AG04449 (cell line): ENCODE measurements around the gene MGLL.

ENCODE experiments used
- CTCF ChIA-PET: fragments of 350-600 bp; formaldehyde crosslinking; extraction: SDS; loops from one replicate; lab custom pipeline; 2021; ENCODE audit warnings: antibody characterized with exemption; lab: Yijun Ruan, JAX
- POLR2A ChIA-PET: fragments of 400-600, 350-600 bp; formaldehyde crosslinking; extraction: SDS; loops from one replicate; lab custom pipeline; 2020; ENCODE audit warnings: antibody characterized with exemption, inconsistent platforms; lab: Yijun Ruan, JAX
- DNase-seq: peaks from one replicate; pipeline ENCODE4 v3.0.0-alpha.2; 2010; ENCODE audit warnings: low read depth, low spot score
- H3K4me3 ChIP-seq: 2 replicates; pipeline ENCODE4 v1.5.1; 2011; ENCODE audit warnings: low read depth, mild to moderate bottlenecking, control low read depth, low read length
- TF ChIP-seq, protein P1 (sequence below): IDR thresholded peaks from one replicate; pipeline ENCODE4 v1.5.1; 2011; ENCODE audit warnings: mild to moderate bottlenecking, moderate library complexity, low read length, control low read depth, inconsistent platforms; ENCODE audit not compliant: insufficient read depth; ENCODE audit errors: missing control alignments

The MGLL gene

DNA sequence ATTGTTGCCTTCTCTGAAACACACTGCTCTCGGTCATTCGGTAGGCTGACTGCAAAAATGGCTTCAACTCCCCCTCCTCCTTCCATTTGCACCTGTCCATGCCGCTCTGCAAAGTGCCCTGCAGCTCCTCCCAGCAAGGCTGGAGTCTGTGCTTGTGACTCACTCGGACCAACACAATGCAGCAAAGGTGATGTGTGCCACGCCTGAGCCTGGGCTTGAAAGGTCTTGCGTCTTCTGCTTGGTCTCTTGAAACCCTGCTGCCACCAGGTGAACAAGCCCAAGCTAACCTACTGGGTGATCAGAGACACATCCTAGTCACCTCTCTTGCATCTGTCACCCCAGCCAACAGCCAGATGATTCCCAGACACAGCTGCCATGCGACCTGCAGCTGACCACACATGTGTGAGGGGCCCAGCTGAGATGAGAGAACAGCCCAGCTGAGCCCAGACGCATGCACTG lies 71.1 kb downstream of the MGLL start:
- TF ChIP-seq, protein P1, sequence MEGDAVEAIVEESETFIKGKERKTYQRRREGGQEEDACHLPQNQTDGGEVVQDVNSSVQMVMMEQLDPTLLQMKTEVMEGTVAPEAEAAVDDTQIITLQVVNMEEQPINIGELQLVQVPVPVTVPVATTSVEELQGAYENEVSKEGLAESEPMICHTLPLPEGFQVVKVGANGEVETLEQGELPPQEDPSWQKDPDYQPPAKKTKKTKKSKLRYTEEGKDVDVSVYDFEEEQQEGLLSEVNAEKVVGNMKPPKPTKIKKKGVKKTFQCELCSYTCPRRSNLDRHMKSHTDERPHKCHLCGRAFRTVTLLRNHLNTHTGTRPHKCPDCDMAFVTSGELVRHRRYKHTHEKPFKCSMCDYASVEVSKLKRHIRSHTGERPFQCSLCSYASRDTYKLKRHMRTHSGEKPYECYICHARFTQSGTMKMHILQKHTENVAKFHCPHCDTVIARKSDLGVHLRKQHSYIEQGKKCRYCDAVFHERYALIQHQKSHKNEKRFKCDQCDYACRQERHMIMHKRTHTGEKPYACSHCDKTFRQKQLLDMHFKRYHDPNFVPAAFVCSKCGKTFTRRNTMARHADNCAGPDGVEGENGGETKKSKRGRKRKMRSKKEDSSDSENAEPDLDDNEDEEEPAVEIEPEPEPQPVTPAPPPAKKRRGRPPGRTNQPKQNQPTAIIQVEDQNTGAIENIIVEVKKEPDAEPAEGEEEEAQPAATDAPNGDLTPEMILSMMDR: no peak
- ChIA-PET CTCF (interaction anchor here (0.5 to 0.7 kb wide), 2 partner anchors 10 to 365 kb away, joined by 3 read pairs; no protein-coding TSS in a partner anchor), POLR2A (interaction anchor here (0.8 to 1.4 kb wide), 2 partner anchors 17 to 72 kb away, joined by 3 to 4 read pairs; no protein-coding TSS in a partner anchor)
- DNase-seq: no peak
- H3K4me3 ChIP-seq: no peak overlapping the region

DNA sequence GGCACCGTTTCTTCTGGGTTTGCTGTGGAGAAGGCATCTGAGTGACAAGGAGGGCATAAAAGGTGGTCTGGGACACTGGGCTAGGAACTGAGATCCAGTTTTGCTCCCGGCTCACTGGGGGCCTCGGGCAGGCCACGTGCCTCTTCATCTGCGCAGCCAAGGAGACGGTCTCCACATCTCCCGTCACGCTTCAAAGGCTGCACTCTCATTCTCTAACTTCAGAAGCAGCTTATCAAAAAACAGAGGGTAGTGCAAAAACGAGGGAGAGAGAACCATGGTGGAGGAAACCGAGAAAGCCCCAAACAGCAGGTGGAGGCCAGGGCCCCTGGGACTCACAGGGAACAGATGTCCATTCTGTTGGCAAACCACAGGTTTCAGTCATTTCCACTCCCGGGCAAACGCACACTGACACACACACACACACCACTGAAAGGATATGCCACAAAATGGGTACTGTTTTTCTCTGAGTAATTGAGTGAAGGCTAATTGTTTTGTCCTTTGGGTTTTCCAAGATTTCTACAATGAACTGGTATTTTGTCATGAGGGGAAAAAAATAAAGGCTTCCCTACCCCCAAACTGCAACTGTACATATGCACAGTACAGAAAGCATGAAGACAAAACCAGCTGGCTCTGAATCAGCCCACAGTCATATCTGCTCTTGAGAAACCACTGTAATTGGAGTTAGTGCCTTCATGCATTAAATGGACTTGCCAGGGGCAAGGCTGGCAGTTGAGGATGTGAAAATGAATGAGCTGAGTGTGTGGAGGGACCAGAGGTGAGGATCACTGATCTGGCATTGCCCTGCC lies 71.9 kb downstream of the MGLL start:
- peak; percentile 76 for DNase-seq
- no peak overlapping the region for H3K4me3 ChIP-seq
- POLR2A ChIA-PET: interaction anchor here (0.8 to 1.4 kb wide), 2 partner anchors 18 to 73 kb away, joined by 3 to 4 read pairs; no protein-coding TSS in a partner anchor
- CTCF ChIA-PET: interaction anchor here (0.5 to 1.4 kb wide), 5 partner anchors 11 to 366 kb away, joined by 3 to 4 read pairs (median 3); no protein-coding TSS in a partner anchor
- TF ChIP-seq, protein P1: no peak

DNA sequence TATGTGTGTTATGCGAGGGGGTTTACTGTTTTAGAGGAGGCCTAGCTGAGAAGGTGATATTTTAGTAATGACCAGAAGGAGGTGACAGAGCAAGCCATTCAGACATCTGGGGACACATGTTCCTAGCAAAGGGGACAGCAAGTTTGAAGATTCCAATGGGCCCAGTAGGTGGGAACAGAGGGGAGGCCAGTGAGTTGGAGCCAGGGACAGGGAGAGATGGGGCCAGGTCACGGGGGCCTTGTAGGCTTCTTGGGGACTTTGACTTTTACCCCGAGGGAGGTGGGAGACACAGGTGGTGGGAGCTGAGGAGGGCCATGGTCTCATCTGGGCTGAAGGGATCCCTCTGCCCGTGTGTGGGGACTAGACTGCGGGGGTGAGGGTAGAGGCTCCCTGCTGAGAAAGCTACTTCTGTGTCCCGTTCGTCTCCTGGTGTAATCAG lies 72.5 kb downstream of the MGLL start:
- TF ChIP-seq, protein P1: no peak
- DNase-seq: no peak
- CTCF ChIA-PET: interaction anchor here (0.9 to 1.4 kb wide), 3 partner anchors 13 to 39 kb away, joined by 3 to 4 read pairs (median 3); no protein-coding TSS in a partner anchor
- POLR2A ChIA-PET: no interaction called here
- H3K4me3 ChIP-seq: no peak overlapping the region

DNA sequence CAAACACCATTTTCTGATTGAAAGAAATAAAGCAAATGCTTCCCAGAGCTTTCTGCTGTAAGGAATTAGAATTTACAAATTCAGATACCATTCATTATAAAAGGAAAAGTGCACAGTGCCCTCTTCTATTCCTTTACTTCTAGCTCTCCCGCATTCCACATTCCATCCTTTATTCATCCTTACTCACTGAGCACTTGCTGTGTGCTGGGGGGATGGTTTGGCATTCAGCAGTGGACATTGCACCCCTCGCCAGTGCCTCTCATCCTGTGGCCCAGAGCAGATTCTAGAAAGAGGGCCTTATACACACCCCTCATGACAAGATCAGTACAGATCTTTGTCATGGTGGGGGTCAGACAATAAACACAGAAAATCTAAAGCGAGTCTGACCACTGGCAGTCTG lies 73.0 kb downstream of the MGLL start:
- no peak for DNase-seq
- TF ChIP-seq, protein P1: no peak
- ChIA-PET POLR2A (interaction anchor here (2.2 kb wide), 1 partner anchor 13 kb away, joined by 8 read pairs; no protein-coding TSS in a partner anchor), CTCF (interaction anchor here (0.9 to 1.4 kb wide), 3 partner anchors 14 to 40 kb away, joined by 3 to 4 read pairs (median 3); no protein-coding TSS in a partner anchor)
- H3K4me3 ChIP-seq: no peak overlapping the region

DNA sequence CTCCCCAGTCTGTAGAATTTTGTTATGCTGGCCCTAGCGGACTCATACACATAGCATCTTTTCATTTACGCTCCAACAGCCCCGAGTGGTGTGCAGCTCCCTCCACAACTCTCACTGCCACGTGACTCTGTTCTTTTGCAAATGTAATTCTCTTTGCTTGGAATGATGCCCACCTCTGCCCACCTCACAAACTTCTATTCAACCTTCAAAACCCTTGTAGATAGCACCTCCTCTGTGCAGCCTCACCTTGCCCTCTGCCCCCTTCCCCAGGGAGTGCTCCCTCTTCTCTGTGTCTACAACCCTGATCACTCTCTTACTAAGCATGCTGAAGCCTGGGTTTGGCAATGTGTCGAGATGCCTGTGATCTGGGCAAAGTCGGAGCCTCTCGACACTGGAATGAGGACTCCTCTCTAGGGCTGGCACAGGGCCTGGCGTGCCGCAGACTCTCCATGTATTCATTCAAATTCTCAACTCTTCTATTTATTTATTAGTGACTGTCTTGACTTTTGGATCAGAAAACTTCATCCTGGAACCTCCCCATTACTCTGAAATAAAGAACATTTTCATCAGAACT lies 73.5 kb downstream of the MGLL start:
- ChIA-PET CTCF (interaction anchor here (0.9 to 1.3 kb wide), 4 partner anchors 10 to 52 kb away, joined by 3 read pairs; no protein-coding TSS in a partner anchor), POLR2A (interaction anchor here (0.6 to 2.2 kb wide), 5 partner anchors 13 to 897 kb away, joined by 3 to 8 read pairs (median 3); partner anchors contain the start of gene MGLL)
- TF ChIP-seq, protein P1: no peak
- no peak for DNase-seq
- no peak overlapping the region for H3K4me3 ChIP-seq
